ENCODE results near the gene RNASEH1.

The RNASEH1 gene

DNA sequence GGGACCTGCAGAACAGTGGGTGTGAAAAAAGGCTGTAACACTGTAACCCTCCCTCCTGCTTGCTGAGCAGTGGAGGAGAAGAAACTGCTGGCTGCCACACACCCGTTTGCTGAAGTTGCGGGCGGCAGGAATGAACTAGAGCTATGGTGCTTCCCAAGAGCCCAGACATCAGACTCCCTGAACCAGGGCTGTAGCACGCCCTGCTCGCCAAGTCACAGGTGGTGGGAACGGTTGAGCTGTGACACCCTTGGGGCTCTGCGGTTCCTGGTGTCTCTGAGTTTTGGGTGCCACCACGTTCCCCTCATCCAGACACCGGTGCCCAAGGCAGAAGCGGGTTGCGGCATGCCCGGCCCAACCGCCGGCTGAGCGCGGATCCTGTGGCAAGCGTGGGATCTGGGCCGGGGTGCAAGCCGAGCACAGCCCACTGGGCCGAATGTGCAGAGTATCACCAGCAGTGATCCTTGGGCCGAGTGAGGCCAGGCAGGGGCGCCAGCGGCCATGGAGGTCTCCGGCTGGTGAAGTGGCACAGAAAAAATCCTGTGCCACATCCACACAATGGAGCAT is 23.8 kb downstream of the RNASEH1 start:
- no peak for TF ChIP-seq CTCF (IDR thresholded peaks at IDR 0.05; ENCODE audit: extremely low read depth, missing control alignments)
- no peak for DNase-seq (ENCODE audit: low spot score)

GRCh38 chr2:3533836-3534235 is 24.3 kb downstream of the RNASEH1 start:
- no peak for TF ChIP-seq CTCF (IDR thresholded peaks at IDR 0.05; ENCODE audit: extremely low read depth, missing control alignments)
- no peak for DNase-seq (ENCODE audit: low spot score)

DNA sequence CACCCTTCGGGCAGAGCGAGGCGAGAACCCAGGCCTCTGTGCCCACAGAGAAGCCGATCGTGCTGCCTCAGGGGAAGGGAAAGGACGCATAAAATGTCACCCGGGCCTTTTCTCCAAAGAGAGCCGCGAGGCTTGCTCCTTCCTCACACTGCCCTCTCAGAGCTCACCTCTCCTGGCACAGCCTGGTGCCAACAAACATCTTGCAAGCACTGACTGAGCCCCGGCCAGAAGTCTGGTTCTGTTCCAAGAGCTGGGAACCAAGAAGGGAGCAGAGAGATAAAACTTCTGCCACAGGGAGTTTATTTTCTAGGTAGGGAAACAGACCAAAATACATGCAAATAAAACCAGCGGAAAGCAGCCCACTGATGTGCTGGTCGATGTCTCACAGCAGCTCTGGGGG is 25.2 kb downstream of the RNASEH1 start:
- no peak for DNase-seq (ENCODE audit: low spot score)
- TF ChIP-seq CTCF (IDR thresholded peaks at IDR 0.05; ENCODE audit: extremely low read depth, missing control alignments): no peak

- DNase-seq (ENCODE audit: low spot score): no peak
- no peak for TF ChIP-seq CTCF (IDR thresholded peaks at IDR 0.05; ENCODE audit: extremely low read depth, missing control alignments)
Measured at GRCh38 chr2:3529316-3530025, 28.7 kb downstream of the RNASEH1 start.

DNA sequence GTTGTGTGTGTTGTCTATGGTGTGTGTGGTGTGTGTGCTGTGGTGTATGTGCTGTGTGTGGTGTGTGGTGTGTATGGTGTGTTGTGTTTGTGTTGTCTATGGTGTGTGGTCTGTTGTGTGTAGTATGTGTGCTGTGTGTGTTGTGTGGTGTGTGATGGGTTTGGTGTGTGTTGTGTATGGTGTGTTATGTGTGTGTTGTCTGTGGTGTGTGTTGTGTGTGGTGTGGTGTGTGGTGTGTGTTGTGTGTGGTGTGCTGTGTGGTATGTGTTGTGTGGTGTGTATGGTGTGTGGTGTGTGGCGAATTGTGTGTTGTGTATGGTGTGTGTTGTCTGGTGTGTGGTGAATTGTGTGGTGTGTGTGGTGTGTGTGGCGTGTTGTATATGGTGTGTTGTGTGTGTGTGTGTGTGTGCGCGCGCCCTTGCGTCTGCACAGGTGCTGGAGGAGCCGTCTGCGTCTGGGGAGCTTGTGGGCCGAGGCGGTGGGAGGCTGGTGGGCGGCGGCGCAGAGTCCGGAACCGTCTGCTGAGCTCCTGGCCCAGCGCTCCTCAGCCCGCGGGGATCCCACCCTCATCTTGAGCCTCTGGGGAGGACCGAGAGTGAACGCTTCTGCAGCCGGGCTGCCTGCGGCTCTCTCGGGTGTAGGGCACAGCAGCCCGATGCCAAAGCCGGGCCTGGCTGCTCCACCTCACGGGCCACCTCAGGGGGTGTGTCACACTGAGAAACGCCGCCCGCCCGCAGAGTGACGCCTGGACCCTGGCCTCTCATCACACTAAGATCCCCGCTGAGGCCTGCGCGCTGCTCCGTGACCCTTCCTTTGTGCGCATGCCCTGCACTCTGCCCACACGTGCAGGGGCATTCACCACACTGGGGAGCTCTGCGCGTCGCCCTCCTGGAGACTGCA is 30.0 kb downstream of the RNASEH1 start:
- DNase-seq (ENCODE audit: low spot score): no peak

GRCh38 chr2:3526871-3527270 is 31.3 kb downstream of the RNASEH1 start:
- no peak for DNase-seq (ENCODE audit: low spot score)
- no peak for TF ChIP-seq CTCF (IDR thresholded peaks at IDR 0.05; ENCODE audit: extremely low read depth, missing control alignments)

More for the DNA sequence above, 30.0 kb downstream of the RNASEH1 start:
- no peak for TF ChIP-seq CTCF (IDR thresholded peaks at IDR 0.05; ENCODE audit: extremely low read depth, missing control alignments)

- no peak for DNase-seq (ENCODE audit: low spot score)
- TF ChIP-seq CTCF (IDR thresholded peaks at IDR 0.05; ENCODE audit: extremely low read depth, missing control alignments): no peak
Measured at GRCh38 chr2:3523551-3524041, 34.5 kb downstream of the RNASEH1 start.

Measured in GM20000 (cell line).